ENCODE data around the gene MRM2.
A peak's percentile ranks its signal among the peaks of the same experiment; 100 is the strongest.

MRM2 gene

GRCh38 chr7:2222516-2222915 lies 19.5 kb downstream of the MRM2 start:
- no peak for DNase-seq (ENCODE audit: low spot score)

DNA sequence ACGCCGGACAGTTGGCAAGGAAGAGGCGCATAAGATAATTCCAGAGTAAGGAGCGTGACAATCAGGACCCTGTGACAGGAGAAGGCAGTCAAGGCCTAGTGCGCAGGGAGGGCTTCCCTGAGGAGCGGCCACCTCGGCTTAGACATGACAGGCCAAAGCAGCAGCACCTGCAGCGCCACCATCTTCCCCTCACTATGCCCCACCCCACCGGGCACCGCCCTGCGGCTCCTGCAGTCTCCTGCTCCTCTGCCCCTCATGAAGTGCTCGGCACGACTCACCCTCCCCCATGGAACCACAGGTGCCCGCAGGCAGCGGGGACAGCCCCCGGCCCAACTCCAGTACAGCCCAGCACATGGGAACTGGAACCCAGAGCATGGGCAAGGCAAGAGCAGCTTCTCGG lies 21.1 kb downstream of the MRM2 start:
- DNase-seq (ENCODE audit: low spot score): no peak

GRCh38 chr7:2220506-2220905 lies 21.5 kb downstream of the MRM2 start:
- no peak for DNase-seq (ENCODE audit: low spot score)

DNA sequence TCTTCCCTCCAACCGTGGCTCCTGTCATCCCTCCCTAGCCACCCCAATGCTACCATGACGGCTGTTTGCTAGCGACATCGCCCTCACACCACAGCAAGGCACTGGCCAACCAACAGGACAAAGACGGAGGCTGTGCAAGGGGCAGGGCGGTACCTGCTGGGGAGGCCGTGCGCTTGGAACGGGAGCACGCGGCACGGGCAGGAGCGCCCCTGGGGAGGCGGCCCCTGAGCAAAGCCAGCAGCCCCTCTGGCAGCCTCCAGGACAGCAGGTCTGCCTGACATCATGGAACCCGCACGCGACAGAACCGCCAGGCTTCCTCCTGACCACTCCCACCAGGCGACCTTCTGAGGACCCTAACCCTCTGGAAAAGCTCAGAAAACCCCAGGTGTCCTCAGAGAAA lies 22.0 kb downstream of the MRM2 start:
- DNase-seq (ENCODE audit: low spot score): no peak

DNA sequence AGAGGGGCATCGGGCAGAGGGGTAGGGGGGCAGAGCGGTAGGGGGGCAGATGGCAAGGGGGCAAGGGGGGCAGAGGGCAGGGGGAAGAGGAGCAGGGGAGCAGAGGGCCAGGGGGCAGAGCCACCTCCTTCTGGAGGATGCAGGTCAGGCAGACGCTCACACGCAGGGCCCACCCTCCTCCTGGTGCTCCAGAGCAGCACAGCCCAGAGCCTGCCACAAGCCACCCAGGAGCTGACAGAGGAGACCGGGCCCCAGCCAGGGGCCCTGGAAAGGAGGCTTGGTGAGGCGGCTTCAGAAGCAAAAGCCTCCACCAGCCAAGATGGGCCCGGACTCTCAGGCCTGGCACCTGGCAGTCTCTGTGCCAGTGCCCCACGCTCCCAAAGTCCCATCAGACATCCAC lies 22.4 kb downstream of the MRM2 start:
- DNase-seq (ENCODE audit: low spot score): no peak

GRCh38 chr7:2219136-2219535 lies 22.9 kb downstream of the MRM2 start:
- DNase-seq (ENCODE audit: low spot score): no peak

- DNase-seq (ENCODE audit: low spot score): no peak
These were observed 23.6 kb downstream of the MRM2 start for GRCh38 chr7:2218444-2218785.

- no peak for DNase-seq (ENCODE audit: low spot score)
These were observed 24.1 kb downstream of the MRM2 start for GRCh38 chr7:2217716-2218443.

GRCh38 chr7:2217206-2217605 lies 24.8 kb downstream of the MRM2 start:
- no peak for DNase-seq (ENCODE audit: low spot score)

DNA sequence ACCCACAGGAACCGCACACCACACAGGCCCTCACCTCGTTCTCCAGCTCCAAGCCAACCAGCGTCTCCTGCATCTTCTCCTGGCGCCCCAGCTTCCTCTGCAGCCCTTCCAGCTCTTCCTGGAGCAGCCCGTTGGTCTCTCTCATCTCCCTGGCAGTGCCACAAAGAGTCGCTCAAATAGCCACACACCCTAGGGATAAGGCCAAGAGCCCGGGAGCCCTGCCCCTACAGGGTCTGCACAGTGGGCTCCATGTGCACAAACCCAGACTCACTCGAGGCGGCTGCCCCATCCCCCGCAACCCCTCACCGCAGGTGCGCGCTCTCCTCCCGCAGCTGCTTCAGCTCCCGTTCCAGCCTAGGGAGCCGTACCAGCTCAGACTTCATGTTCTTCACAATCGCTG lies 26.2 kb downstream of the MRM2 start:
- no peak for DNase-seq (ENCODE audit: low spot score)

- no peak for DNase-seq (ENCODE audit: low spot score)
These were observed 27.4 kb downstream of the MRM2 start for GRCh38 chr7:2214636-2215035.

DNA sequence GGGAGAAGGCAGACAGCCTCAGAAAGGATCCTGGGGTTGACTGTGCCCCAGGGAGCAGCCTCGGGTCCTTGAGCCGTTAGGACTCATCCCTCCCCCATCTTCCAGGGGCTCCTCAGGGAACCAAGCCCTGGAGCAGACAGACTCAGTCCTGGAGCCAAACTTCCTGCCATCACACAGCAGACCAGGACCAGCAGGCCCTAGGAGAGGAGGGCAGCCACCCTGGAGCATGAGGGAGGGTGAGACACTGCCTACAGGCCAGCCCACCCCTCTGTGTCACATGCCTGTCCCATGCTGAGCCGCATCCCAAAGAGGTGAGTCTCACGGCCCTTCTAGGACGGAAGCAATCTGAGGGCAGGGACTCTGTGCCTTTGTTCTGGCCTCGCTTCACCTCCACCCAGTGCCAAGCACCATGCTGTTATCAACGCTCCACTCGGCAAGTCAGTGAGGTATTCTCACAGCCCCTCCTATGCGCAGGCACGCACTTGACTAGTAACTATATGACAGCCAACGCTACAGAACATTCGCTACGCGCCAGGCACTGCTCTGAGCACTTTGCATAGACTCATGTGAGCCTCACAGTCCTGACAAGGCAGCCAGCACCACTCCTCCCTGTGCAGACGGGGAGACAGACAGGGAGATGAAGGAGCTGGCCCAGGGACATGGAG lies 28.3 kb downstream of the MRM2 start:
- DNase-seq (ENCODE audit: low spot score): no peak

GRCh38 chr7:2212906-2213305 lies 29.1 kb downstream of the MRM2 start:
- DNase-seq (ENCODE audit: low spot score): no peak

- no peak for DNase-seq (ENCODE audit: low spot score)
These were observed 30.1 kb downstream of the MRM2 start for GRCh38 chr7:2211926-2212325.

- no peak for DNase-seq (ENCODE audit: low spot score)
These were observed 30.6 kb downstream of the MRM2 start for GRCh38 chr7:2211259-2211880.

DNA sequence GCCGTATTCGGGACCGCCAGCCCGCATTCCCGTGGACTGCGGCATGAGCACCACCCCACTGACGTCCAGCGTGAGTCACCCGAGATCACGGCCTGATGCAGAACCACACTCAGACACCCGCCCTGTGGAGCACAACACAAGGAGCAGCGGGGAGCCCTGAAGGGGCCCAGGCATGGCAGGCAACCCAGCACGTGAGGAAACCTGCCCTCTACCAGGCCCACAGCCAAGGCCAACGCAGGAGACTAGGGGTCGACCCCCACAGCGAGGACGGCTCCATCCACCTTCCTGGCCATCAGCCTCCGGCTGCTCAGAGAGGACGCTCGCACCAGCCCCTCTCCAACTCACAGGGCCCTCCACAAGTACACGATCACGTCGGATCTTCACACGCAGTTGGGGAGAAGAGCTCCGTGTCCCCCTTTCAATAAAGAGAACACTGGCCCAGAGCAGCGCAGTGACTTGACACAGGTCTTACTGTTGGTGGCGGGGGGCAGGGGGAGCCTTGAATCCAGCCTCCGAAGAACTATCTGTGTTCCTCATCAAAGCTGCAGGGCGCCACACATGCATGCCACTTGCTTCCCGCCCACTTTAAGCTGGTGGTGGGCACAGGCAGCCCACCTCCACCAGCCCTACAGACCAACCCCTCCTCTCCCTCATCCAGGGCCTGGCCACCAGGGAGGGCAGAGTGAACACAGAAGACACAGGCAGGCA lies 31.3 kb downstream of the MRM2 start:
- no peak for DNase-seq (ENCODE audit: low spot score)

- DNase-seq (ENCODE audit: low spot score): no peak
These were observed 32.1 kb downstream of the MRM2 start for GRCh38 chr7:2209961-2210323.

DNA sequence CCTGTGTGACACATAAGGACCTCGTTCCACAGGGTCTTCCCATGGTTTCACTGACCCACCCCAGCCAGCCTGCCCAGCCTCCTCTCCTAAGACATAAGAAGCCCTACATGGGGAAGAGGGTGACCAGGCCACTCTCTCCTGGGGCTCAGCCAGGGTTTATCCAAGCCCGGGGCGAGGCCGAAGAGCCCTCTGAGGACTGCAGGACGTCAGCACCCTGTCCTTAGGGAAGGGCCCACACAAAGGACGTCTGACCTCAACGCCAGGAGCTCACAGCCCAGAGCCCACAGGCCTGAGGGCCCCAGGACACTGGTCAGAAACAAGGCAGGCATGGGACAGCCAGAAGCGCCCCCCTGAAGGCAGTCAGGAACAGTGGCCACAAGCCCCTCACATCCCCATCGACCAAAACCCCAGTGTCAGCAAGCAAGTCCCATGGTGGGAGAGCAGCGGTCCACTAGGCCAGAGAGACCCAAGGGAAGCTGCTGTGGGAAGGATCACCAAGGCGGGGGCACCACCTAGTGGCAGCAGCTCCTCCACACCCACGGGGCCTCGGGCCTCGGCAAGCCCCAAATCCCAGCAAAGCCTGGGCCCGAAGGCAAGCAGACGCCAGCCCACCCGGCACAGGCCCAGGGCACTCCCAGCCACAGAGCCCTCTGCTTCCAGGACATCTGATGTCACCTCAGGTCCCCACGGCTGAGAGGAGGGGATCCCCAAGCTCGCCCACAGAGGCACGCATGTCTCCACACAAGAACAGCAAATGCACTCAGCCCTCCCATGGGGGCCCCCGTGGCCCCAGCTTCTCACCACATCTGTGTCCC lies 32.7 kb downstream of the MRM2 start:
- peak; percentile 94 for DNase-seq (ENCODE audit: low spot score)

- no peak for DNase-seq (ENCODE audit: low spot score)
These were observed 33.3 kb downstream of the MRM2 start for GRCh38 chr7:2208712-2209111.

- DNase-seq (ENCODE audit: low spot score): no peak
These were observed 36.8 kb downstream of the MRM2 start for GRCh38 chr7:2205036-2205780.

DNA sequence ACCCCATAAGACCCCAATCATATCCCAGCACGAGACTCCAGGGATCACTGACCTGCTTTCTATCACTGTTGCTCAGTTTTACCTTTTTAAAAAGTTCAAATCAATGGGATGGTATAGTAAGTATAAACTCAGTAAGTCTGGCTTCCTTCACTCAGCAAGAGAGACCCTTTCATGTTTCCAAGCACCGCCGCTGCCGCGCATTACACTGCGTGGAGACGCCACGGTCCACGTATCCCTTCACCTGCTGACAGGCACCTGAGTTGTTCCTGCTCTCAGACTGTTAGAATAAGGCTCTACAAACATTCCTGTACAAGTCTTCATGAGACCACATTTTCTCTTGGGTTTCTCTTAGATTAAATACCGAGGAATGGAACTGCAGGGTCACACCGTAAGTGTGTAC lies 37.6 kb downstream of the MRM2 start:
- no peak for DNase-seq (ENCODE audit: low spot score)

Measured in AG20443 (cell line).